Amniotic stem cell (primary cell): ENCODE results near the gene FSD1L.

Experiments used
- DNase-seq: peaks from one replicate; lab custom pipeline; 2025; lab: John Stamatoyannopoulos, UW

Gene FSD1L

DNA sequence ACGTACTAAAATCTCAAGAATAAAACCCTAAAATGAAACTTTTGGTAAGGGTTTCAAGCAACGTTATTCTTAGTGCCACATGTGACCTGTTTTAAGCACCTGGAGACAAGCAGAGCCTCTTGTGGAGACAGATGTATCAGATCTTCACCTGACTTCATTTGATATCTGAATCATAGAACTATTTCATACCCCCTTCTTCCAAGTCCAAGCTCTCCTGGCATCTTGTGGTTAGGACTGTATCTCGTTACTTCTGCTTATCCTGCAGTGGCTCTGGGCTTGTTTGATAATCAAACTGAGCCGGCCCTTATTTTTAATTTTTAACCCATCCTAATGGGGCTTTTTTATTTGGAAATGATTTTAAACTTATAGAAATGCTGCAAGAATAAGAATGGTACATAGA is 11.1 kb upstream of the FSD1L start:
- no peak for DNase-seq

DNA sequence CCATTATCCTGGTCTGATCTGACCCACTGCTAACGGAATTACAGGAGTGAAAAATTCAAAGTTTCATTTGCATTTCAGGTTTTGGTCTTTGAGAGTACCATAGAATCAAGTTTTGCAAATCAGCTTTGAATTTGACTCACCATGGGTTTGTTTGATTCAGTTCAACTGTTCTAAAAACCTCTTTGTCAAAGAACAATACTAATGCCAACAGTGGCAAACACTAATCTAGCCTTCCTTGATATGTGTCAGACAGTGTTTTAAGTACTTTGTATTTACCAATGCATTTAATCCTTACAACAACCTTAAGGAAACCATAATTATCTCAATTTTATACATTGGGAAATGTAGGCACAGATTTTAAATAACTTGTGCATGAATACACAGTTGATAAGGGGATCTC is 10.1 kb upstream of the FSD1L start:
- no peak for DNase-seq

DNA sequence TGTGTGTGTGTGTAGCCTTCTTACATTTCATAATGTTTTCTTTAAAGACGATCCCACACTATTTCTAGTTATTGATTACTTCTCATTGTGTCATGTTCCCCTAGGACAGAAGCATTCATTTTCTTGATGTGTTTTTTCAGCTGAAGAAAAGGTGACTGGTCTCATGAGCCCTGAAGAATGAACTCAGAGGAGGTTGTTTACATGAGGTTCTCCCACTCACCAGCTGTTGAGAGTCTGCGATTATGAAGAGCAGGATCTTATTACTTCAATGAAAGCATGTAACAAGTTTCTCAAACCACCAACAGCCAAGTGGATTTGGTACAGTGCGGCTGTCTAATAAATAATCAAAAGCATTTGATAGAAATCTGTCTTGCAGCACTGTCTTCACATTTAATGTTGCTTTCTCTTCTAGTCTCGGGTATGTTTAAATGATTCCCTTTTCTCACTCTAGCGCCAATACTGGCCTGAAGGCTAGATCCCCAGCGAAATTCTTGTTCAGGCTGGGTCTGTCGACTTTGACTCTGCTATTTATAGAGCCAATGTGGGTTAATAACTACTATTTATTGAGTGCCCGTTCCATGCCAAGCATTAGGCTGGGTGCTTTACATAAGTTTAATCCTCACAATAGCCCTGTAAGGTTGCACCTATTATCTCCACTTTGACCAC is 9.6 kb upstream of the FSD1L start:
- DNase-seq, result no peak

DNA sequence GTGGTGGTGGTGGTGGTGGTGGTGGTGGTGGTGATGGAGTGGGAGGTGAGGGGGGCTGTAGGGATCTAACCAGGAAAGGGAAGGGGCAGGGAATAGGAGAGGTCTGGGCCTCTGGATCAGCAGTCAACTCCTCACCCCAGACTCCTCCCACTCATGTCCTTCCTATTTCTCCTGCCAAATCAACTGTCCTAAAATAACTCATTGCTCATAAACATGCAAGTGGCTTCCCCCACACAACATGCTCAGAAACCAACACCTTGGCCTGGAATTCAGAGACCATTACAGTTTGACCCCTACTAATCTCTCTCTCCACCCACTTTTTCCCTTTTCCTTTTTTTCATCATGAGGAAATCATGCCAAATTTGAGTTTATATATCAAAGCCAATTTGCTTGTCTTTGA is 8.4 kb upstream of the FSD1L start:
- no peak for DNase-seq

DNA sequence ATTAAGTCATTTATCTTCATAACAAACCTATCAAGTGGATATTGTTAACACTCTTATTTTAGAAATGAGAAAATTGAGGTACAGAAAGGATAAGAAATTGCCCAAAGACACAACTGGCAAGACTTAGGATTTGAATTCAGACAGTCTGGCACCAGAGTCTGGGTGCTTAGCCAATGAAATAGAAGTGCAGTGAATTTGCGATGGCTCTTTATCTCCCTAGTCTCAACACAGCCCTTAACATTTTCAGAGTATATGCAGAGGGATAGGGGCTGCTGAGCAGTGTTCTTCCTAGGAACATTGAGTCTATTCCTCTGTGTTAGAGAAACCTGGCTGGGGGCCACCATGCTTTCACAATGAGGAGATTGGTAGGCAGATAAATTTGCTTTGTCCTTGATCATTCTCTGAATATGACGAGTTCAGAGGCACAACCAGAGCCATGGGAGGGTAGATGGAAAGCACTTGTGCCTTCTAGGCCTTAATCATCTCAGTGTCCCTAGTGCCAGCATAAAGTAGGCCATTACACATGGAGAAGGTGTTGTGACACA is 6.1 kb upstream of the FSD1L start:
- DNase-seq, result no peak

DNA sequence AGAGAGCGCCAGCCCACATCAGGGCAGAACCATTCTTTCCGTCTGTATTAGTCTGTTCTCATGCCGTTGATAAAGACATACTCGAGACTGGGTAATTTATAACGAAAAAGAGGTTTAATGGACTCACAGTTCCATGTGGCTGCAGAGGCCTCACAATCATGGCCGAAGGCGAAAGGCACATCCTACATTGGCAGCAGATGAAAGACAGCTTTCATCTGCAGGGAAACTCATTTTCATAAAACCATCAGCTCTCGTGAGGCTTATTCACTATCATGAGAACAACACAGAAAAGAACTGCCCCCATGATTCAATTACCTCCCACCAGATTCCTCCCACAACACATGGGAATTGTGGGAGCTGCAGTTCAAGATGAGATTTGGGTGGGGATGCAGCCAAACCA is 4.7 kb upstream of the FSD1L start:
- DNase-seq, result no peak

DNA sequence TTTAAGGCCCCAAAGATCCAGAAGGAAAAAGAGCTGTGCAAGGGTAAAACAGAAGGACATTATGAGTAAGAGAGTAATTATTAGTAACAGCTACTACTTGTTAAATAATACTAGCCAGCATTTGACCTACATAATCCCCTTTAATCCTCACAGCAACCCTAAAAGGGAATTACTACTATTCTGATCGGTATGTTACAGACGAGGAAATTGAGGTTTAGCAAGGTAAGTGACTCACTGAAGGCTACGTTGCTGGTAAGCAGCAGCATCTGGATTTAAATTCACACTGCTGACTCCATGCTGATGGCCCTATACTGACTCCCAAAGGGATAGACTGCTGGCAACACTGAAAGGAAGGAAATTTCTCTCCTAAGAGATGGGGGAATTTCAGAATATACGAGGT is 3.7 kb upstream of the FSD1L start:
- DNase-seq, result no peak

DNA sequence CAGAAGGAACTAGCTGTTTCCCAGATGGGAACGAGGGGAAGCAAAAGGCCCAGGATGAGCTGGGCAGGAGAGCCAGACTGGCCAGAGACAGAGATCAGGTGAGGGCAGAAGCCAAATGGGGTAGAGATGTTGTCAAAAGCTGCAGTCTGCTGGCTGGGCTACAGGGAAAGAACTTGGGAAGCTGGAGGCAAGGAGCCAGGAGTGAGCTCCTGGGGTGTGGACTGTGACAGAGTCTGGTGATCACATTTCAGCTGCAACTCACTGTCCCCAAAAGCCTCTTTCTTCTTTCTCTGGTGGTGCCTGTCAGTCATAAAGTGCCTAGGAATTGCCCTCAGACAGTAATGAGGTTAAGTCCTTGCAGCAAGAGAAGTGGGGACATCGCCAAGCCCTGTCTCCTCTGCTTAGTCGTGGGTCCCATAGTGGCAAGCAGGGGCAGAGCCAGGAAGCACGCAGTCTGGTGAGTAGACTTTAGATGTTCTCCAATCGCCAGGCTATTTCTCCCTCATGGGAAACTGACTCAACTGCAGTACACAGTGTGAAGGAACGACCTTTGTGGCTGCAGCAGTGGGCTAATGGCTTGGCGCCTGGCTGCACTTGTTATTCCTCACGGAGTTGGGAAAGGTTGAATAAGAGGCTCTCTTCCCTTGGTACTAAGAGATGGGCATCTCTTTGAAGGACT is 2.5 kb upstream of the FSD1L start:
- DNase-seq, result no peak

DNA sequence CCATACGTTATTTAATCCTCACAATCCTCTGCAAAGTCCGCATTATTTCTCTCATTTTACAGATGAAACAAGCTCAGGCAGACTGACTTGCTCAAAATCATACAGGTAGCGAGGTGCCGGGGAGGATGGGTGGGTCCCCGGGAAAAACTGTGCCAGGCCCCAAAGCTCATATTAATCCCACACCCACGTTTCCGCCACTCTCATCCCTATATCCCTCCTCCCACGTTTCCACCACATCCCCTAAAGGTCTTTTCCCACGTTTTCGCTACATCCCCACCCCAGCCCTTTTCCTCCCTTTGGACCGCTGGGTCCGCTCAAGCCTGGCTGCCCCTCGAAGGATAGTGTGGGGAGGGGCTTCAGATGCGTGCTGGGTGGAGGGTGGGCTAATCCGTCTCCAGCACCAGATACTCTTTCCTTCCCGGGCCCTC is 434 bp upstream of the FSD1L start:
- no peak for DNase-seq

DNA sequence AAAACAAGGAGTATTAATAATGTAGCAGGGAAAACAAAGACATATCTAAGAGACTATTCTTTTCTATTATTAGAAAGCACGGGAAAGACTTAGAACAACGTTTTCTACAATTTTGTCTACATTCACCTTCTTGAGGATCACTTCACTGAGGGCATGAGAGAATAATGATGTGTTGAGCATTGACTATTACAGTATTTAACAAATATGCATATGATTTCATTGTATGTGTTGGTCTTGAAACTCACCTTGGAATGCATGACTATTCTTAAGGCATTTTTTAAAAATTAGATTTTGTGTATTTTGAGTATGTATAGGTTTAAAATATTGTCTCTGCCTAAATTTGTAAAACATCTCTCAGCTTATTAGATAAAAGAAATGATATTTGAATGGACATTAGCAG is 1.2 kb downstream of the FSD1L start:
- no peak for DNase-seq

DNA sequence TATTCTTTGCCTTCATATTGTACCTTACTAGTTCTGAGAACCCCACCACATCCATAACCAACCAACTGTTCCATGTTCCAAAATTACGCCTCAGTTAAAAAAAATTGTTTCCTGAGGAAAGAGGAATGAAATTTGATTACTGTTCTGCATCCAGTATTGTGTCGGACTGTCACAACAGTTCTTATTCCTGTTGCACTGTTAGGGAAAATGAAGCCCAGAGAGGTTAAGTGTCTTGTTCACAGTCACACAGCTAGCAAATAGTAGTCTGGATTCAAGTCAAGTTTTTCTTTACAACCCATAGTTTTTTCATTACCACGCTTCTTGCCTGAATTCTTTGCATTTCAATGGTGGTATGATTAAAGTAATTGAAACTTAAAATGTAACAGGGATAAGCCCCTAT is 4.4 kb downstream of the FSD1L start:
- DNase-seq, result no peak

DNA sequence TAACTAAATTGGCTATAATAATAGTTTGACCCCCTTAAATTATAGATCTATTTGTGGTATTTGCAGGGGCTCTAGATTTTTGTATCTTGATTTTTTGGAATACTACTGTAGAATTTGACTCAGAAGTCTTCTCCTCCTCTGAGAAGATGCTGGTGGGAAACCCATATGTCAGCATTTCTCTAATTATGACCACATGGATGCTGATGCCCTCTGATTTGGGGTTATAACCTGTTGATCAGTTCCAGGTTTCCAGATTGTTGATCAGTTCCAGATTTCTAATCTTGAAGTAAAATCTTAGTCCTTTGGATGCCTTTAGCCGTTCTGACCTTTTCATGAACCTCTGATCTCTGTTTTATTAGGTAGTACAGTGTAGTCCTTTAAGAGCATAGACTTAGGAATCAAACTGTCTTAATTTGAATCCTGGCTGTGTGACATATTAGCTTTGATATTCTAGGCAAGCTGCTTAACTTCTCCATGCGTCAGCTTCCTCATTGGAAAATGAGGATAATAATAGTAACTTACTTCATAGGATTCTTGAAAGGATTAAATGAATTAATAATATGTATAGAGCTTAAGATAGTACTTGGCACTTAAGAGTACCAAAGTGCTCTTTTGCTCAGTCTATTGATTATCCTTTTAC is 8.1 kb downstream of the FSD1L start:
- DNase-seq, result no peak

DNA sequence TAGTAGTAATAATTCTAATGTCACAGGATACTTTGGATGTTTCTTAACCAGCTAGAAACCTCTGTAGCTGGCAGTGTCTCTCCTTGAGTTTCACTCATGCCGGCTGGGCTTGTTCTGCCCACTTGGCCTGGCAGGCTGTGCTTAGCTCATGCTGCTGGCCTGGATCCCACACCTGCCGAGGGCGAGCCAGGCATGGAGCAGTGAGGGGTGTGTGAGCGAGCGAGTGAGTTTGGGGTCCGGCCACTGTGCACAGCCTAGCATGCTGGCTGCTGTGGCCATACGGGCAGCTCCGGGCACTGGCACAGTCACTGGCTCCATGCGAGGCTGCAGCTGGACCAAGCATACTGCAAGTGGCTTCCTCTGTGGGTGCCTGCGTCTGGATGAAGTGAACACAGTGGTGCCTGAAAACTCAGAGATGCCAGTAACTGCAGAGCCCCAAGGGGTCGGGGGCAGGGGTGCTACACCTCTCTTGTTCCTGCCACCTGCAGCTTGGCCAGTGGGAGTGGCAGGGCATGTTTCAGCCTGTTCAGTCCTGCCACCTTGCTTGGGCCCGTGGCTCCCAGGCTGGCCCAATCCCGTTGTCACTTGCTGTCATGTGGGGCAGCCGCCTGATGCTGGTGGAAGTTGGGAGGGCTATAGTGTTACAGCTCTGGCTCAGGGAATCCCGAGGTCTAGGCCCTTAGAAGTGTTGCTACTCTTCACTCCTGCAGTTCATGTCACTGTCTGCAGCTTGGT is 9.9 kb downstream of the FSD1L start:
- no peak for DNase-seq

DNA sequence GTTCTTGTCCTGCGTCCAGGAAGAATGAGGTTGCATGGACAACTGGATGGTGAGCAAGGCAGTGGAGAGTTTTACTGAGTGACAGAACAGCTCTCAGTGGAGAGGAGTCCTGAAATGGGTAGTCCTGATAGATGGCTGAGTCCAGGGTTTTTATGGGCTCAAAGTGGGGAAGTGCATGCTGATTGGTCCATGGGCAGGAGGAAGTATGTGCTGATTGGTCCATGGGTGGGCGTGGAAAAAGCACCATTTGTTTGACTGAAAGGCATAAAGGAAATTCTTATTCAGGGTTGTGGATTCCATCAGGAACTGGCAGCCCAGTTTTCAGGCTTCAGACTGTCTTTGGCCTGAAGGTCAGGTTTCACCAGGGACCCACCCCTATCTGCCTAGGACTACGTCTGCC is 10.6 kb downstream of the FSD1L start:
- DNase-seq, result no peak

DNA sequence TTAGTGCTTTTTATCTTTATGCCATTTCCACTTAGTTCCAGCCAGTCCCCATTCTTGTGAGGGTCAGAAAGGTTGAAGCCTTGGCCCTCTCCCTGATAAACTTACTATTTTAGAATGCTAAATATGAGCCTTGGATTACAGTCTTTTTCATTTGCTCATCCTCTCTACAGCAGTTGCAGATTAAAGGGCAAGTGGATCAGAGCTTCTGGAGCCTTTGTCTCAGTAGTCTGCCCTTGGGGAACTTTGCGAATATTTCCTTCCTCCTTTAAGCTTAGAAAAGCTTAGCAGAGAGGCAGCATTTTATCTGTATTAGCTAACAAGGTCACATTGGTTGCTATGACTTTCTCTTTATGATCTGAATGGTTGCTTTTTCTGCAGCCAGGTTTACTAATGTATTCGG is 11.5 kb downstream of the FSD1L start:
- no peak for DNase-seq

DNA sequence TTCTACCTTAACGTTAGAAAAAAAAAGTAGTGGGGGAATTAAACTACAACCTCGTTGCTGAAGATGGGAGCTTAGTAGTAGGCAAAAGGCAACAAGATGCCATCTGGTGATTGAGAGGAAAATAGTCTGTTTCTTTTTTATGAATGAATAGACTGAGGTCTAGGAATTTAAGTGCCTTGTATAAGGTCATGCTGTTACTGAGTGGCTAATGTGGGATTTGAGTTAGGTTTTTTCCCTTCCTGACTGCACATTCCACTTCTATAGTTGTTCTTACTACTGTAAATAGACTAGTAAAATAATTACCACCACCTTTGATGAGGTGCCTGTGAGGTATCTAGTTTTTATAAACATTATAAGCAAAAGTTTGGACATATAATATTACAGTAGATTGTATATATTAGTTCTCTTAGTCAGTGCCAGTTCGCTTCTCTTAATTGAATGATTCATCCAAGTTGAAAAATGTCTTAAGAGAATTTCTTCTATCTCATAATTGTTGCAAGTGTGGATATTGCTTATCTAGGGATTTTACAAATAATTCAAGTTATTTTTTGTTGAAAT is 19.1 kb downstream of the FSD1L start:
- DNase-seq, result no peak

DNA sequence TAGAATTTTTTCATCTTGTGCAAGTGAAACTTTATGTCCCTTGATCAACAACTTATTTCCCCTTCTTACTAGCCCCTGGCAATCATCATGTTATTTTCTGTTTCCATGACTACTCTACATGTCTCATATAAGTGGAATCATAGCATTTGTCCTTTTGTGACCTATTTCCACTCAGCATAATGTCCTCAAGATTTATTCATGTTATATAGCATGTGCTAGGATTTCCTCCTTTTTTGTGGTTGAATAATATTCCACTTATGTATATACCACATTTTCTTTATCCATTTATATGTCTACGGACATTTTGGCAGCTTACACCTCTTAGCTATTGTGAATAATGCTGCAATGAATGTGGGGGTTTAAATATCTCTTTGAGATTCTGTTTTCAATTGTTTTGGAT is 21.0 kb downstream of the FSD1L start:
- DNase-seq, result no peak

DNA sequence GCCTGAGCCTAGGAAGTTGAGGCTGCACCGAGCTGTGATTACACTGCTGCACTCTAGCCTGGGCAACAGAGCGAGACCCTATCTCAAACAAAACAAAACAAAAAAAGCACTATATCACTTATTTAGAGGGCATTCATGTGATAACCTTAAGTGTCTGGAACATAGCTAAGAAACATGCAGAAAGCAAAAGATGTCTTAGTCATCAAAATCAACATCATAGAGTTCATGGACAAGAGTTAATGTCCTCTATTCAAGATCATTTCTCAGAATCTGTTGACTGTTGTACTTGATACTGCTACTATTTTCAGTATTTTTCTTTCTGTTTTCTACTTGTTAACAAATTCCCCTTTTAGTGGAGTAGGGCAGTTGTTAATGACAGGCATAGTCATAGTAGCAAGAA is 25.4 kb downstream of the FSD1L start:
- DNase-seq, result no peak

DNA sequence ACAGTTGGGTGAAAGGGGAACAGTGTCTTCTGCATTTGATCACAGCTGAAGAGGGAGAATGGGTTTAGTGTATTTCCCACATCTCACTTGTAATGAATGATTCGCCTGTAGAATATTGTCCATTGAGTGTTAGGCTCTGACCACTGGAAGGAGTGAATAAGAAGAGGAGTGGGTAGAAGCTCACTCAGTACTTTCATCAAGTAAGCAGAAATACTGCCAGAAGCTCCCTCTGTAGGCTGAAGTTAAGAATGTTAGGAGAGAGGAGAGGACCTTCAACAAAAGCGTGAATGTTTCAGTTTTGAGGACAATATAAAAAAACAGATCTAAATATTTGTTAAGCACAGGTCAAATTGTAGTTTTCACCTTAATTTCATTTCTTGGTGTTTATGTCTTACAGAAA is 27.5 kb downstream of the FSD1L start:
- DNase-seq, result peak; percentile 31

DNA sequence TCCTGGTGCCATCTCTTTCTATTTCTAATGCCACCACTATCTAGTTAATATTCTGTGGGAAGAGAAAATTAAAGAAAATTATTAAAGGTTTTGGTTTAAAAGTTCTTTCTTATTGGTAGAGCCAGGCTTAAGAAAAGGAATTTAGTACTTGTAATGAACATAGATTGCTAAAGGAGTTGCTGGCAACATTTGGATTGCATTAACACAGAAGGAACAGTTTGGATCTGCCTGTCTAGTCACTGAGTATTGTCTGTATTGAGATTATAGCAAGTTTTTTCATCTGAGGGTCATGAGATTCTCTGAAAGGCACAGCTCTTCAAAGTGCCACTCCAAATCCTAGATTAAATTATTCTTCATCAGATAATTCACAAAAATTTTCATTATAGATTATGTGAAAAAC is 32.0 kb downstream of the FSD1L start:
- DNase-seq, result no peak

DNA sequence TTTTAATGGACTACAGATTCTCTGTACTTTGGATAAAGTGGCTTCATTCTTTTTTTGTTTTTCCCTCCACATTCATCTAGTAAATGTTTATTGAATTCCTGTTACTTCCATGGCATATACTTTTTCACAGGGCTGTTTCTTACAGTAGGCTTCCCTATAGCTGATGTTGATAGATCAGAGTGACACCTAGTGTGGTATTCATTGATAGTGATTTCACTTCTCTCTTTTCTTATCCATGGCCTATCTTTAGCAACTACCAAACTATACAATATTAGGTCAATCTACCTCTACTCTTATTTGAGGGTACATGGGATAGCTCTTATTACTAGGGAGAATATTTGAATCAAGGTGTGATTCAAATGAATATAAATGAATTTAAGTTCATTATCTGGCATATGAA is 35.8 kb downstream of the FSD1L start:
- DNase-seq, result no peak

DNA sequence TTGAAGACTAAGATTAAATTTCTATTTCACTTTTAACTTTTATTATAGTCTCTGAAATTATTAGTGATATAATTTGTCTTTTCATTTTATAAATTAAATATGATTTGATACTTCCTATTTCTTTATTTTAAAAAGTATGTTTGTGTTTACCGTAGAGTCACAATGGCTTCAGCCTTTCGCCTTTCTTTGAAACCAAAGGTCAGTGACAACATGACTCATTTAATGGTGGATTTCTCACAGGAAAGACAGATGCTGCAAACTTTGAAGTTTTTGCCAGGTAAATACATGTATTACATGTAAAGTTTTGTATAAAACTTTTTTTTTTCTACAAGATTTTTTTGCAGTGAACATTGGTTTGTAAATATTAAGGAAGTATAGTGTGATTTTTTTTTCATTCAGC is 36.4 kb downstream of the FSD1L start:
- DNase-seq, result no peak
